Panc1 (cell line): ENCODE data around the gene MCRIP2.

ENCODE experiments used
- POLR2AphosphoS5 ChIP-seq: IDR thresholded peaks from 2 replicates; pipeline ENCODE4 v1.6.1; 2012; ENCODE audit warnings: mild to moderate bottlenecking, low read depth, low read length, moderate library complexity
- SIN3A ChIP-seq: IDR thresholded peaks from 2 replicates; pipeline ENCODE4 v1.6.1; 2012; ENCODE audit warnings: low read depth, mild to moderate bottlenecking, low read length, moderate library complexity, borderline replicate concordance; ENCODE audit not compliant: insufficient read depth
- TF ChIP-seq, protein P1 (sequence below): fragments of 450-650 bp; IDR thresholded peaks from 2 replicates; pipeline ENCODE4 v1.5.1; 2017; ENCODE audit warnings: mild to moderate bottlenecking

DNA sequence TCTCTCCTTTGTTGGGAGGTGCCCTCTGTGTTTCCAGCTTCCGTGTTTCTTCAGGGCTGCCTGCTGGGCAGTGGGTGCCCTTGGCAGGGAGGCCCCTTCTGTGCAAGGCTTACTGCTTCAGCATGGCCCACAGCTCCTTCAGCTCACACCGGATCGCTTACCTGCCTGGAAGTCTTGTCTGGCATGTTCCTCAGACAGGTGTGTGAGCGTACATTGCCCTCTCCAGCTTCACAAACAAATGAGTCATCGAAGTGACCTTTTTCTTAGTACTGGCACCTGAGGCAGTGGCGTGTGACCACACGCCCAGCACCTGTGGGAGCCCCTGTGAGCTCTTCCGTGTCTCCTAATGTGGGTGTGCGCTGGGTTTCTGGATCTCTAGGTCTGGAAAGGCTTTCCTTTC, 48.2 kb upstream of the MCRIP2 start:
- TF ChIP-seq, protein P1, sequence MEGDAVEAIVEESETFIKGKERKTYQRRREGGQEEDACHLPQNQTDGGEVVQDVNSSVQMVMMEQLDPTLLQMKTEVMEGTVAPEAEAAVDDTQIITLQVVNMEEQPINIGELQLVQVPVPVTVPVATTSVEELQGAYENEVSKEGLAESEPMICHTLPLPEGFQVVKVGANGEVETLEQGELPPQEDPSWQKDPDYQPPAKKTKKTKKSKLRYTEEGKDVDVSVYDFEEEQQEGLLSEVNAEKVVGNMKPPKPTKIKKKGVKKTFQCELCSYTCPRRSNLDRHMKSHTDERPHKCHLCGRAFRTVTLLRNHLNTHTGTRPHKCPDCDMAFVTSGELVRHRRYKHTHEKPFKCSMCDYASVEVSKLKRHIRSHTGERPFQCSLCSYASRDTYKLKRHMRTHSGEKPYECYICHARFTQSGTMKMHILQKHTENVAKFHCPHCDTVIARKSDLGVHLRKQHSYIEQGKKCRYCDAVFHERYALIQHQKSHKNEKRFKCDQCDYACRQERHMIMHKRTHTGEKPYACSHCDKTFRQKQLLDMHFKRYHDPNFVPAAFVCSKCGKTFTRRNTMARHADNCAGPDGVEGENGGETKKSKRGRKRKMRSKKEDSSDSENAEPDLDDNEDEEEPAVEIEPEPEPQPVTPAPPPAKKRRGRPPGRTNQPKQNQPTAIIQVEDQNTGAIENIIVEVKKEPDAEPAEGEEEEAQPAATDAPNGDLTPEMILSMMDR, result no peak
- TF ChIP-seq POLR2AphosphoS5 (no peak), SIN3A (no peak)
